Measurements from ENCODE around the gene ADD1.

ADD1 gene

GRCh38 chr4:2923141-2923551 is 79.5 kb downstream of the ADD1 start:
- no peak for DNase-seq (ENCODE audit: extremely low read depth, low read depth)
- TF ChIP-seq CTCF (IDR thresholded peaks at IDR 0.05; ENCODE audit: low read depth, low read length) = no peak

- DNase-seq (ENCODE audit: extremely low read depth, low read depth) = no peak
- TF ChIP-seq CTCF (IDR thresholded peaks at IDR 0.05; ENCODE audit: low read depth, low read length) = no peak
Observed at GRCh38 chr4:2923668-2924173, 80.1 kb downstream of the ADD1 start.

- DNase-seq (ENCODE audit: extremely low read depth, low read depth) = no peak
- no peak for TF ChIP-seq CTCF (IDR thresholded peaks at IDR 0.05; ENCODE audit: low read depth, low read length)
Observed at GRCh38 chr4:2924286-2924685, 80.6 kb downstream of the ADD1 start.

- DNase-seq (ENCODE audit: extremely low read depth, low read depth) = no peak
- no peak for TF ChIP-seq CTCF (IDR thresholded peaks at IDR 0.05; ENCODE audit: low read depth, low read length)
Observed at GRCh38 chr4:2924765-2925301, 81.2 kb downstream of the ADD1 start.

- no peak for TF ChIP-seq CTCF (IDR thresholded peaks at IDR 0.05; ENCODE audit: low read depth, low read length)
- no peak for DNase-seq (ENCODE audit: extremely low read depth, low read depth)
Observed at GRCh38 chr4:2925496-2925895, 81.9 kb downstream of the ADD1 start.

GRCh38 chr4:2925931-2926860 is 82.6 kb downstream of the ADD1 start:
- TF ChIP-seq CTCF (IDR thresholded peaks at IDR 0.05; ENCODE audit: low read depth, low read length) = no peak
- DNase-seq (ENCODE audit: extremely low read depth, low read depth) = no peak

Data from AG09319 (cell line).